HEK293 (cell line): Measurements from ENCODE around the gene PARP9.

ENCODE experiments used
- CTCF ChIP-seq: fragments of 450-650 bp; formaldehyde crosslinking; IDR thresholded peaks from 2 replicates; pipeline ENCODE4 v1.5.1; 2016; ENCODE audit warnings: missing biosample characterization, missing genetic modification characterization
- ZNF133 ChIP-seq: fragments of 450-650 bp; formaldehyde crosslinking; IDR thresholded peaks from 2 replicates; pipeline ENCODE4 v1.5.1; 2016; ENCODE audit warnings: missing biosample characterization, missing genetic modification characterization
- ZNF274 ChIP-seq, 2 experiments: fragments of 200-500 bp in 1 of 2; fragments of 450-650 bp in 1 of 2; sonication (Bioruptor generic) in 1 of 2; formaldehyde crosslinking in 1 of 2; IDR thresholded peaks; 2 replicates each; pipeline versions ENCODE4 v1.5.1 to v1.6.1; 2014 to 2016; ENCODE audit warnings: borderline replicate concordance in 1 of 2, inconsistent platforms in 1 of 2, low read length in 1 of 2, missing biosample characterization in 1 of 2, missing genetic modification characterization in 1 of 2
- ZNF776 ChIP-seq: fragments of 450-650 bp; formaldehyde crosslinking; IDR thresholded peaks from 2 replicates; pipeline ENCODE4 v1.5.0; 2017; ENCODE audit warnings: missing biosample characterization, missing genetic modification characterization, borderline replicate concordance

- no peak for TF ChIP-seq ZNF776 (tag by site-specific recombination)
- TF ChIP-seq ZNF133 (tag by site-specific recombination), result no peak
- TF ChIP-seq ZNF274 (IDR thresholded peaks at IDR 0.05; ENCODE audit: low read length), result no peak
- no peak for TF ChIP-seq ZNF274 (tag by site-specific recombination; IDR thresholded peaks at IDR 0.05; ENCODE audit: borderline replicate concordance)
- TF ChIP-seq CTCF, result no peak
Observed at GRCh38 chr3:122513386-122514122, 50.5 kb downstream of the PARP9 start.
